Activated T-helper 9 cell treated with anti-CD3 and anti-CD28 coated beads, Interleukin-2, amount 50 U/mL, for 16 hours (primary cell): ENCODE results near the gene WDR62.
"Not testable (repeated sequence)": the region's sequence is repeated elsewhere in the genome, so short reads cannot be mapped to it uniquely, and the experiment has no call there.

Experiments
- DNase-seq: peaks from one replicate; pipeline ENCODE4 v3.0.0-alpha.2; 2020; ENCODE audit warnings: low read depth

The WDR62 gene

GRCh38 chr19:36110487-36111199 is 55.9 kb downstream of the WDR62 start, which contains the start of gene OVOL3:
OVOL3 (plus strand) TSS chr19:36111143; CDS start chr19:36111203, 60 bp downstream.
- DNase-seq, result no peak

DNA sequence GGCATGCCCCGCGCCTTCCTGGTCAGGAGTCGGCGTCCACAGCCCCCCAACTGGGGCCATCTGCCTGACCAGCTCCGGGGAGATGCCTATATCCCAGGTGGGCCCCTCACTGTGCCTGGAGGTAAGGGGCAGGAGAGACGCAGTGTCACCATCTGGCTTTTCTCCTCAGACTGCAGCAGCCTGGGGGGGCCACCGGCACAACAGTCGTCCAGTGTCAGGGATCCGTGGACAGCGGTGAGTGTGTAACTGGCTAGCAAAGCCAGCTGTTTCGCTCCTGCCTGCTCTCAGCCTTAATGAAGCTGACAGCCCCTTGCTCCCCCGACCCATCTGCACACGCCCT is 56.5 kb downstream of the WDR62 start:
- DNase-seq, result no peak

DNA sequence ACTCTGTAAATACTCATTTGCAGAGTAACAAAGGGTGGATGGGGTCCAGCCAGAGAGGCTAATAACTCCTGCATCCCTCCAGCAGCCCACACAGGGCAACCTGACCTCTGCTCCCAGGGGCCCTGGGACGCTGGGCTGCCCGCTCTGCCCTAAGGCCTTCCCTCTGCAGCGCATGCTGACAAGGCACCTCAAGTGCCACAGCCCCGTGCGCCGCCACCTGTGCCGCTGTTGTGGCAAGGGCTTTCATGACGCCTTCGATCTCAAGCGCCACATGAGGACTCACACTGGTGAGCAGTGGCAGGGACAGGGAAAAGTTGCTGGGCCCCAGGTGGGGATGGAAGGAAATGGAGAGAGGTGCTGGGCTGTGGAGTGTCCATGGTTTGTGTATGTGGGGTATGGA is 58.0 kb downstream of the WDR62 start:
- DNase-seq, result no peak

- DNase-seq, result no peak
Measured at GRCh38 chr19:36113425-36113824, 58.7 kb downstream of the WDR62 start.

DNA sequence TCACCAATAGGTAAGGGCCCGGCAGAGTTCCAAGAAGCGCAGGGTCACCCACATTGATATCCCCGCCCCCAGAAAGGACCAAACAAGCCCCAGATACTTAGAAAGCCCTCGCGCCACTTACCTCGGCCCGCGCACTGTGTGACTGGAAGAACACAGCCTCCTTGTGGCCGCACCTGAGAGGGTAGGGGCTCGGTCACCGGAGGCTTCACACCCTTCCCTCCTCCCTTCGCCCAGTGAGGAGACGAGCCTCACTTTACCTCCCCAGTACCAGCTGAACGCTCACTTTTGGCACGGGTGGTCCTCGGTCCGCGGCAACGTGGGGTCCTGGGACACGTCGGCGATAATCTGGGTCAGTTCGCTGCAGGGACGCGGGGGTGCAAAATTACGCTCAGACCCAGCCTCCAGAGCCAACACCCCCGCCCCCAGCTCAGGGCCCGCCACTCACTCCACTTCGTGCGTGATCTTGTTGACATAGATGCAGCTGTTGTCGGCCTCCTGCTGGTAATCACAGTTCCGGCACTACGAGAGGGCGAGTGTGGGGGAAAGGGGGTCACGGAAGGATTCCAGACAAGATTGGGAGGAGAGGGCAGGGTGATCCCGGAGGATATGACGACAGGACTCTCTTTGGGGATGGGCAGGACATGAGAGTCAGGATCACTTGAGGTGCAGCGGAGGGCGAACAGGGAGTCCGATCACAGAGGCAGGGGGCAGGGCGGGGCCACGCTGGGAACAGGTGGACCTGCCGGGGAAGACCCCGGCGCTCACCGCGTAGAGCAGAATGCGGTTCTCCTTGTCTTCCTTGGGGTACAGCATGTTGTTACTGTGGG is 59.4 kb downstream of the WDR62 start:
- peak; percentile 8 for DNase-seq

DNA sequence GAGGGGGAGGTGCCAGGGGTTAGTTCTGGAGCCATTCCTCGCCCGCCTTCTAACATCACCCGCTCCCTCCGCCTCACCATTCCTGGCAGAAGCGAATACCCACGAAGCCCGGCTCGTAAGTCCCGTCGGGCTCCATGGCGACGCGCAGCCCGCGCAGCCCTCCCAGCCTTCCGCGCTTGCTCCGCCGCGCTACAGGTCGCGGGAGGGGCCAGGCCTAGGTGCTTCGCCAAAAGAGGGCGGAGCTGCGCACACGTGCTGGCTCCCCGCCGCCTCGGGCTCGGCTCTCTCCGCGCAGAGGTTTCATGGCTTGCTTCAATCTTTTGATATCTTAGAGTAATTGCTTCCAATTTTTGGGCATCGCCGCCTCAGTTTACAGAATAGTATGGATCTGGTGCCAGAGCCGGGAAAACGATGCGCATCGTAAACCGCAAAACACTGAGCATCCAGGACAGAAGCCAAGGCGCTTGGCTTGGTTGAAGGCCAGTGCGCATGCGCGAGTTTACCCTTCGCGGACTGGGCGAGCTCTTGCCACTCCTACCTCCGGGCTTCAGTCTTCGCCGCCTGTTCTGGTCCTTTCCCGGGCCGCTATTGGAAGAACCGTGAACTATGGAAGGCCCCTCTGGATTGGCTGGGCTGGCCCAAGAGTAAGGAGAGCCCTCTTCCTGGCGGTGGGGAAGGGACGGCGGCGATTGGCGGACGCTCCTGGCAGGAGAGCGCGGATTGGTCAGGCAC is 60.2 kb downstream of the WDR62 start, which contains the start of gene POLR2I:
Gene POLR2I (minus strand): TSS at position 155 of the 732 bp plus-strand sequence. CDS start 19 bp downstream, at position 136.
- DNase-seq, result peak; percentile 96

GRCh38 chr19:36115453-36116343 is 61.0 kb downstream of the WDR62 start, which contains the start of gene TBCB:
TBCB (plus strand) TSS chr19:36115468; CDS start chr19:36115561, 93 bp downstream.
- peak; percentile 85 for DNase-seq

DNA sequence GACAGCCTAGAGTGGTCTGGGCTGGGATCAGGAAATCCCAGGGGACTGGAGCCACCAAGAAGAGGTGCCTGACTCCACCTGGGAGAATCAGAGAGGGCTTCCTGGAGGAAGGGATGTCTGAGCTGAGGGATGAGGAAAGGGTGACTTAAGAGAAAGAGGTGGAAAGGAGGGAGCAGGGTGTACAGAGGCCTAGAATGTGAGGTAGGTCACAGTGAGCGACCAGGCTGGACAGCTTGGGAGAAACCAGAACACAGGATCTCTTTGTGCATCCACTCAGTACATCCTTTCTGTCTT is 61.6 kb downstream of the WDR62 start:
- DNase-seq, result no peak

- DNase-seq, result no peak
Measured at GRCh38 chr19:36120092-36120983, 65.6 kb downstream of the WDR62 start.

GRCh38 chr19:36120984-36121358 is 66.3 kb downstream of the WDR62 start:
- no peak for DNase-seq

GRCh38 chr19:36121486-36122124 is 66.9 kb downstream of the WDR62 start:
- DNase-seq, result no peak

GRCh38 chr19:36125557-36125956 is 70.9 kb downstream of the WDR62 start:
- DNase-seq, result no peak

DNA sequence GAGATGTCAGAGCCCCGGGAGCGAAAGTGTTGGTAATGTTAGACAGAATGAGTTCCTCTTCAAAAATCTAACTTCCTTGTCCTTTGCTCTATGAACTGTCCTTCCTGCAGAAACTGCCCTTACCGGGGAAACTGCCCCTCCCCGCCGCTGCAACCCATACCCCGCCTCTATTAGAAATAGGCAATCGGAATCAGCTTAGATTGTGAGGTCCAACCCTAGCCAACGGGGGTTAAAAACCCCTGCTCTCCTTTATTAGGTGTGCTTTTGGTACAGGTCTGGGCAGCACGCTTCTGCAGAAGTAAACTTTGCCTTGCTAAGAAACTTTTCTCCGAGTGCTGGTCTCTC is 73.7 kb downstream of the WDR62 start:
- DNase-seq, result no peak

- DNase-seq, result not testable (repeated sequence)
Measured at GRCh38 chr19:36131221-36131620, 76.5 kb downstream of the WDR62 start.

- DNase-seq, result not testable (repeated sequence)
Measured at GRCh38 chr19:36134867-36135266, 80.2 kb downstream of the WDR62 start.

DNA sequence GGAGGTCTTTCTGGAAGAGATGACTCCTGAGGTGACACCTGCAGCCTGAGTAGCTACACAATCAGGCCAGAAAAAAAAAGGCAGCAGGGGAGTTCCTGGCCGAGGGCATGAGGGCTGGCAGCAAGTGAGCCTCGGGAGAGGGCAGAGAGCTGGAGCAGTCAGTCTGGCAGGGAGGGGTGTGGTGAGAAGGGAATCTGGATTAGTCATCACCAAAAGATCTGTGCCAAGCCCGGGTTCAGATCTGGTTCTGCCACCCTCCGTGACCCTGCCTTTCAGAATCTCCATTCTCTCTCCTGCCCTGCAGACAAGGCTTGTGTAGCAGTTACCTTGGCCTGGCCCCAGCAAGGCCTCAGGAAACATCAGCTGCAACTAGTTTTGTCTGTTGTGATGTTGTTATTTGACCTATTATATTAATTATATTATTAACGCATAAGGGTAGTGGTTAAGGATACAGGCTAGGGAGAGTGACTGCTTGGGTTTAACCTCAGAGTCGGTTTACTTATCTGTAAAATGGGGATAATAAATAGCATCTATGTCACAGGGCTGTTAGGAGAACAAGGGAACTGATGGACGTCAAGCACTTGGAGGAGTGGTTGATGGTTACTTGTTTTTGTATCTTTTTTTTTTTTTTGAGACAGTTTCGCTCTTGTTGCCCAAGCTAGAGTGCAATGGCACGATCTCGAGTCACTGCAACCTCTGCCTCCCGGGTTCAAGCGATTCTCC is 82.4 kb downstream of the WDR62 start:
- no peak for DNase-seq

DNA sequence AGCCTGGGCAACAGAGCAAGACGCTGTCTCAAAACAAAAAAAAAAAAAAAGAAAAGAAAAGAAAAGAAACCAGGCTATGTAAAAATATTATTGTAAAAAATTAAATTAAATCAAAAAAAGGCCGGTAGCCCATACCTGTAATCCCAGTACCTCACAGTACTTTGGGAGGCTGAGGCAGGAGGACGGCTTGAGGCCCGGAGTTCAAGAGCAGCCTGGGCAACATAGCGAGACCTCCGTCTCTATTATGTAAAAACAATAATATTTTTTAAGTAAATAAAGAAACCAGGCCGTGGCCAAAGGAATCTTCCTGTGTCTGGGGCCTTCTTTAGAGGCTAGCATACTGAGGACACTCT is 84.4 kb downstream of the WDR62 start:
- DNase-seq, result no peak

DNA sequence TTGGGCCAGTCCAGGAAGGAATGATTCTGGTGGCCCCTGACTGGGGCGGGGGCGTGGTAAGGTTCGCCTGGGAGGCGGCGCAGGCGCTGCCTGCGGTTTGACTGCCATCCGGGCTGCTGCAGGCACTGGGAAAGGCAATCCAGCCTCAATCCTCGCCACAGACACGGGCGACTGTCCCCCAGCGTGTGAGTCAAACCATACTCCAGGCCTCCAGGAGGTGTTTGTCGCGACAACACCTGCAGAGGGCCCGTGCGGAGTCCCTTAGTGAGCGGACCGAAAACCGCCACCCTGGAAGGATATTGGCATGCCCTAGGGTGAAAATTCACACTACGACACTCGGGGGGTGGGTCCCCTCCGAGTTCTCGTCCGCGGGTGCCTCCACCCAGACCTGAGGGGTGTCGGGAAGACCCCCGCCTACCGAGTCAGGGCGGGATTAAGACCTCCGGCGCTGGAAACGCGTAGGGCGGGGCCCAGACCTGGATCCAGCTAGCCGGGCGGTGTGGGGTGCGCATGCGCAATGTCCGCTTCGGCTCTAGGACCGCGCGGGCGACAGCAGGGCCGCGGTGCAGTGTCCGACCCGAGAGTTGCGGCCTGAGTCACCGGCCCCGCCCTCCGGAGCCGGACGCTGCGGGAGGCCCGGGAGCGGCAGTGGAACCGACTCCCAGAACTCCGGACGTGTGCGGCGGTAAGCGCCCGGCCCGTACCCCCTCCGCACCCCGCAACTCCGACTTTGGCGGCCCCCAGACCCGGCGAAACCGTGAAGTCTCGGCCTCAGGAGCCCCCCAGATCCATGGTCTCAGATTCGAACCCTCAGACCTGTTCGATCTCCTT is 85.0 kb downstream of the WDR62 start, which contains the start of gene CAPNS1:
Gene CAPNS1 (plus strand): TSS at position 594 of the 831 bp plus-strand sequence. CDS start 946 bp downstream, outside the sequence.
- DNase-seq, result peak; percentile 87
